LHCN-M2 (cell line): ENCODE measurements around the gene SLC10A7. TPM values are rescaled to one million over a fixed set of nuclear protein-coding genes. Genes with fewer than 3 reads are reported as not detected.

ENCODE experiments used
- DNase-seq: peaks from one replicate; pipeline ENCODE4 v3.0.0-alpha.2; 2012; ENCODE audit warnings: low read depth
- total RNA-seq: library from RNA; depleted of rRNA; stranded (reverse); fragments of >200 nt; gene quantifications from 2 replicates; pipeline ENCODE4 v1.2.3, GENCODE V29; 2014; rRNA removed

SLC10A7 gene
- total RNA-seq, 1 experiment from 2014 or later = 6.3 TPM

GRCh38 chr4:146214238-146214637 is 307.5 kb downstream of the SLC10A7 start, which contains the start of gene REELD1:
Gene REELD1 (plus strand): TSS chr4:146214538. CDS start chr4:146216953, 2,415 bp downstream.
- DNase-seq = peak; percentile 15

- no peak for DNase-seq
These were observed 309.0 kb downstream of the SLC10A7 start for GRCh38 chr4:146212781-146213180.

- no peak for DNase-seq
These were observed 310.3 kb downstream of the SLC10A7 start for GRCh38 chr4:146211440-146211839.

- no peak for DNase-seq
These were observed 310.9 kb downstream of the SLC10A7 start for GRCh38 chr4:146210890-146211289.

GRCh38 chr4:146207410-146207809 is 314.3 kb downstream of the SLC10A7 start:
- DNase-seq = no peak

Other genes starting within 250 kb of the SLC10A7 start
- gene POU4F2, start 117.0 kb upstream of the SLC10A7 start, total RNA-seq = not detected in 2 replicates